DND-41 (cell line): Measurements from ENCODE around the gene ARMH2.

Experiments
- ATAC-seq: fragments of 200-7000 bp; cut with Tn5 transposase; 3 replicates; pipeline ENCODE4 v1.9.1; 2021; ENCODE audit warnings: low read depth; ENCODE audit not compliant: insufficient read depth
- DNase-seq: peaks from one replicate; pipeline ENCODE4 v3.0.0-alpha.2; 2020
- H2AFZ ChIP-seq: 2 replicates; pipeline ENCODE4 v1.6.0; 2012; ENCODE audit warnings: low read depth, low read length
- H3K27ac ChIP-seq: 2 replicates; pipeline ENCODE4 v1.5.1; 2012; ENCODE audit warnings: low read length, inconsistent platforms
- H3K27me3 ChIP-seq: fragments of 200-600 bp; sonication (generic); 2 replicates; pipeline ENCODE4 v1.6.0; 2012; ENCODE audit warnings: low read length, mild to moderate bottlenecking, inconsistent platforms; ENCODE audit not compliant: insufficient read depth, poor library complexity
- H3K36me3 ChIP-seq: 2 replicates; pipeline ENCODE4 v1.5.1; 2012; ENCODE audit warnings: low read length, inconsistent platforms; ENCODE audit not compliant: insufficient read depth
- H3K4me1 ChIP-seq: 2 replicates; pipeline ENCODE4 v1.5.1; 2012; ENCODE audit warnings: mild to moderate bottlenecking, low read length; ENCODE audit not compliant: insufficient read depth
- H3K4me2 ChIP-seq: 2 replicates; pipeline ENCODE4 v1.6.0; 2012; ENCODE audit warnings: mild to moderate bottlenecking, moderate library complexity, low read length, inconsistent platforms; ENCODE audit not compliant: insufficient read depth
- H3K4me3 ChIP-seq, 2 experiments: fragments of 200-600 bp in 1 of 2; shearing (Covaris generic) in 1 of 2; 2 replicates each; pipeline ENCODE4 v1.5.1; 2012 to 2016; ENCODE audit warnings: inconsistent platforms in 2 of 2, low read length in 2 of 2, mild to moderate bottlenecking in 2 of 2, low read depth in 1 of 2, moderate library complexity in 1 of 2
- H3K79me2 ChIP-seq: 2 replicates; pipeline ENCODE4 v1.6.0; 2012; ENCODE audit warnings: low read length, inconsistent platforms; ENCODE audit not compliant: insufficient read depth
- H3K9ac ChIP-seq: 2 replicates; pipeline ENCODE4 v1.6.0; 2012; ENCODE audit warnings: low read depth, mild to moderate bottlenecking, inconsistent platforms, low read length, moderate library complexity
- H3K9me3 ChIP-seq: 2 replicates; pipeline ENCODE4 v1.5.1; 2012; ENCODE audit warnings: low read length, moderate library complexity, mild to moderate bottlenecking, inconsistent platforms; ENCODE audit not compliant: insufficient read depth, severe bottlenecking
- H4K20me1 ChIP-seq: 2 replicates; pipeline ENCODE4 v1.6.0; 2012; ENCODE audit warnings: low read length; ENCODE audit not compliant: insufficient read depth
- EZH2 ChIP-seq: IDR thresholded peaks from 3 replicates; pipeline ENCODE4 v1.6.1; 2012; ENCODE audit warnings: borderline replicate concordance, low read depth, mild to moderate bottlenecking, moderate library complexity, low read length, inconsistent platforms; ENCODE audit not compliant: severe bottlenecking
- TF ChIP-seq, protein P1 (sequence below): IDR thresholded peaks from 2 replicates; pipeline ENCODE4 v1.5.1; 2012; ENCODE audit warnings: borderline replicate concordance, low read length, moderate library complexity, mild to moderate bottlenecking; ENCODE audit not compliant: poor library complexity, severe bottlenecking; ENCODE audit errors: extremely low read depth

The ARMH2 gene

GRCh38 chr6:24827162-24827561 is 28.4 kb upstream of the ARMH2 start:
- no peak overlapping the region for H2AFZ ChIP-seq
- no peaks in the 10 kb centered on the region for H3K9me3 ChIP-seq
- no peak for DNase-seq
- no peak overlapping the region for H3K4me3 ChIP-seq
- no peaks in the 10 kb centered on the region for H3K4me1 ChIP-seq
- no peaks in the 10 kb centered on the region for H3K79me2 ChIP-seq
- H3K36me3 ChIP-seq = peaks cover 36% of the 10 kb centered on the region
- TF ChIP-seq, protein P1, sequence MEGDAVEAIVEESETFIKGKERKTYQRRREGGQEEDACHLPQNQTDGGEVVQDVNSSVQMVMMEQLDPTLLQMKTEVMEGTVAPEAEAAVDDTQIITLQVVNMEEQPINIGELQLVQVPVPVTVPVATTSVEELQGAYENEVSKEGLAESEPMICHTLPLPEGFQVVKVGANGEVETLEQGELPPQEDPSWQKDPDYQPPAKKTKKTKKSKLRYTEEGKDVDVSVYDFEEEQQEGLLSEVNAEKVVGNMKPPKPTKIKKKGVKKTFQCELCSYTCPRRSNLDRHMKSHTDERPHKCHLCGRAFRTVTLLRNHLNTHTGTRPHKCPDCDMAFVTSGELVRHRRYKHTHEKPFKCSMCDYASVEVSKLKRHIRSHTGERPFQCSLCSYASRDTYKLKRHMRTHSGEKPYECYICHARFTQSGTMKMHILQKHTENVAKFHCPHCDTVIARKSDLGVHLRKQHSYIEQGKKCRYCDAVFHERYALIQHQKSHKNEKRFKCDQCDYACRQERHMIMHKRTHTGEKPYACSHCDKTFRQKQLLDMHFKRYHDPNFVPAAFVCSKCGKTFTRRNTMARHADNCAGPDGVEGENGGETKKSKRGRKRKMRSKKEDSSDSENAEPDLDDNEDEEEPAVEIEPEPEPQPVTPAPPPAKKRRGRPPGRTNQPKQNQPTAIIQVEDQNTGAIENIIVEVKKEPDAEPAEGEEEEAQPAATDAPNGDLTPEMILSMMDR = no peak
- TF ChIP-seq EZH2 = no peak
- no peak for ATAC-seq
- H3K4me2 ChIP-seq = no peak overlapping the region
- H3K27me3 ChIP-seq = no peaks in the 10 kb centered on the region
- no peaks in the 10 kb centered on the region for H4K20me1 ChIP-seq
- no peak overlapping the region for H3K27ac ChIP-seq
- no peak overlapping the region for H3K9ac ChIP-seq

DNA sequence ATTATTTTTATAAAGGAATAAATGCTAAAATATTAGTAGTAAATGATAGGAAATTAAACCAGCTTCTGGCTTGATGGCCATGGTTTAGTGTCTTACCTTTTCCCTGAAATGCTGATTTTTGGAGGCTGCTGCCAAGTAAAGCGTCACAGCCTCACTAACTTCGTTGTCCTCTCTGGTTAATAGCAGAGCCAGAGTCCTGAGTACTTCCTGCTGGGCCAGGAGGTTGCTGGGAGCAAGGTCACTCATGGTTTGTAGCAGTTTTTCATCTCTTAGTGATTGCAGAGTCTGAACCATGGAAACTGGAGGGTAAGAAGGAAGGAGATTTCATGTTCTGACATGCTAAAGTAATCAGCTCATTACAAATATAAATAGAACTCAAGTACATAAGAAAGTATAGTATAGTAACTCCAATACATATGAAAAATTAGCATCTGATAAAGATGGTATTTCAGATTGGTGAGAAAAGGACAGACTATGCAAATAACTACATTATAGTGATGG is 26.5 kb upstream of the ARMH2 start:
- H3K27ac ChIP-seq = no peak overlapping the region
- no peaks in the 10 kb centered on the region for H3K9me3 ChIP-seq
- no peak overlapping the region for H3K4me2 ChIP-seq
- H2AFZ ChIP-seq = no peak overlapping the region
- H3K27me3 ChIP-seq = no peaks in the 10 kb centered on the region
- no peak for TF ChIP-seq EZH2
- TF ChIP-seq, protein P1 = no peak
- no peak overlapping the region for H3K9ac ChIP-seq
- no peak for ATAC-seq
- DNase-seq = no peak
- no peaks in the 10 kb centered on the region for H3K4me1 ChIP-seq
- peaks cover 39% of the 10 kb centered on the region for H3K36me3 ChIP-seq
- H3K4me3 ChIP-seq = no peak overlapping the region
- no peaks in the 10 kb centered on the region for H3K79me2 ChIP-seq
- H4K20me1 ChIP-seq = no peaks in the 10 kb centered on the region

DNA sequence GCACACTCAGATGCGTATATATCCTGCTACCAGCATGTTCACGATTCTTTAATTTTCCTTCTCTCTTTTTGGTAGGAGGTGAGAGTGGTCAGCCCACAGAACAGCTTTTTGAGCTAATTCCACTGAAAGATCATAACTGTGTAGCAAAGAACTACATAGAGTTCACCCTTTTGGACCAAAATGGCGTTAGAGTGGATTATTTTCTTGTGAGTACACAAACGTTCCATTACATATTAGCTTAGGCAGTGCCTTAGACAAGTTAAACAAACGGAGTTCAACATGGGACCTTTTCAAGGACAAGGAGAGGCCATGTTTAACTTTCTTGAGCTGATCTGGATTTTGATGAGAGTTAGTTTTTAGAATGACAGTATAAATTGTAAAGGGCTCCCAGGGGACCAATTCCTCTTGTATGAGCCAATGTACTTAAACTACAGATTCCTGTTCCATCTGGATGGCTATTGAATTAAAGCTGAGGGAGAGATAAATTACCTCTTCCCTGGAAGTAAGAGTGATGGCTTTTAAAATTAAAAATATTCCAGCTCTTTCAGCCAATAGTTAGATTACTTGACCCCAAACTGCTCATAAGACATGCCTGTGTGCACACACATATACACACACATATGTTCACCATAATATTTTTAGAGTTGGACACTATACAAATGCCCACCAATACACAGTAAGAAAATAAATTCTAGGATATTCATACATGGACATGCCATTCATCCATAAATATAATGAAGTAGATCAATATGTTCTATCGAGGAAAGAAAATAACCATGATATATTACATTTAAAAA is 25.6 kb upstream of the ARMH2 start:
- Histone ChIP-seq H3K4me3 (no peak overlapping the region), H3K27me3 (no peaks in the 10 kb centered on the region), H3K4me1 (no peaks in the 10 kb centered on the region), H3K9me3 (no peaks in the 10 kb centered on the region), H2AFZ (no peak overlapping the region), H3K9ac (no peak overlapping the region), H3K79me2 (no peaks in the 10 kb centered on the region), H3K27ac (no peak overlapping the region), H3K36me3 (peaks cover 37% of the 10 kb centered on the region), H3K4me2 (no peak overlapping the region), H4K20me1 (no peaks in the 10 kb centered on the region)
- TF ChIP-seq, protein P1 = no peak
- TF ChIP-seq EZH2 = no peak
- DNase-seq (no peak), ATAC-seq (no peak)
